Hair follicle dermal papilla cell (primary cell): ENCODE data around the gene FGF6. TPM values are rescaled to one million over a fixed set of nuclear protein-coding genes. Genes with fewer than 3 reads are reported as not detected.

Source experiments
- total RNA-seq: library from RNA; depleted of rRNA; stranded (reverse); fragments of >200 nt; gene quantifications from 2 replicates; pipeline ENCODE4 v1.2.3, GENCODE V29; 2012

Gene FGF6, protein sequence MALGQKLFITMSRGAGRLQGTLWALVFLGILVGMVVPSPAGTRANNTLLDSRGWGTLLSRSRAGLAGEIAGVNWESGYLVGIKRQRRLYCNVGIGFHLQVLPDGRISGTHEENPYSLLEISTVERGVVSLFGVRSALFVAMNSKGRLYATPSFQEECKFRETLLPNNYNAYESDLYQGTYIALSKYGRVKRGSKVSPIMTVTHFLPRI
- total RNA-seq: not detected in 2 replicates

GRCh38 chr12:4445156-4446101, at the start of gene FGF6:
Gene FGF6 (minus strand): TSS chr12:4445815. CDS start chr12:4445570, 245 bp downstream.

Other genes with a start within 250 kb of the FGF6 start
- gene CCND2, start 172.1 kb downstream of the FGF6 start, total RNA-seq: 2.6 and 2.7 TPM in 2 replicates
- 7.3 and 8.1 TPM in 2 replicates for gene TIGAR, start 124.6 kb downstream of the FGF6 start, total RNA-seq
- not detected in 2 replicates for gene FGF23, start 66.1 kb downstream of the FGF6 start, total RNA-seq
- gene RAD51AP1, start 93.1 kb upstream of the FGF6 start, total RNA-seq: 1.9 and 2.1 TPM in 2 replicates
- gene DYRK4, start 116.4 kb upstream of the FGF6 start, total RNA-seq: 29.1 and 29.9 TPM in 2 replicates
- 1.8 and 2.7 TPM in 2 replicates for gene AKAP3, start 203.2 kb upstream of the FGF6 start, total RNA-seq
- gene NDUFA9, start 203.3 kb upstream of the FGF6 start, total RNA-seq: 36.3 and 53.7 TPM in 2 replicates